T-helper 1 cell treated with Interleukin-12 subunit alpha and Interleukin-12 subunit beta and Interleukin-4 antibody, amounts not matched to agents 30 μg/mL and 1 μg/mL, for 36 hours (primary cell): Measurements from ENCODE around the gene METTL8.
"Not testable (repeated sequence)": the region's sequence is repeated elsewhere in the genome, so short reads cannot be mapped to it uniquely, and the experiment has no call there.

Experiments
- H3K27ac Mint-ChIP-seq: one replicate; pipeline ENCODE4 v1.8.0; 2021; ENCODE audit warnings: mild to moderate bottlenecking, mixed read lengths
- H3K27me3 Mint-ChIP-seq: one replicate; pipeline ENCODE4 v1.8.0; 2021; ENCODE audit warnings: low read depth, mixed read lengths
- H3K36me3 Mint-ChIP-seq: one replicate; pipeline ENCODE4 v1.8.0; 2021; ENCODE audit warnings: low read depth, mixed read lengths
- H3K4me1 Mint-ChIP-seq: one replicate; pipeline ENCODE4 v1.8.0; 2021; ENCODE audit warnings: low read depth, mixed read lengths
- H3K4me3 Mint-ChIP-seq: one replicate; pipeline ENCODE4 v1.8.0; 2021; ENCODE audit warnings: mild to moderate bottlenecking, moderate library complexity, mixed read lengths
- H3K9me3 Mint-ChIP-seq: one replicate; pipeline ENCODE4 v1.8.0; 2021; ENCODE audit warnings: mixed read lengths

METTL8 gene

GRCh38 chr2:171365232-171365631 is 68.6 kb downstream of the METTL8 start:
- H3K4me3 Mint-ChIP-seq: no peak overlapping the region
- H3K27ac Mint-ChIP-seq: no peak overlapping the region
- H3K9me3 Mint-ChIP-seq: peaks cover 22% of the 10 kb centered on the region
- H3K36me3 Mint-ChIP-seq: peaks cover 14% of the 10 kb centered on the region
- no peaks in the 10 kb centered on the region for H3K27me3 Mint-ChIP-seq
- no peaks in the 10 kb centered on the region for H3K4me1 Mint-ChIP-seq

- Mint-ChIP-seq H3K4me1 (no peaks in the 10 kb centered on the region), H3K9me3 (peaks cover 22% of the 10 kb centered on the region), H3K27ac (no peak overlapping the region), H3K36me3 (peaks cover 17% of the 10 kb centered on the region), H3K27me3 (no peaks in the 10 kb centered on the region), H3K4me3 (no peak overlapping the region)
These were observed 71.4 kb downstream of the METTL8 start for GRCh38 chr2:171362396-171362795.

GRCh38 chr2:171360905-171361304 is 72.9 kb downstream of the METTL8 start:
- peaks cover 16% of the 10 kb centered on the region for H3K36me3 Mint-ChIP-seq
- H3K9me3 Mint-ChIP-seq: peaks cover 10% of the 10 kb centered on the region

GRCh38 chr2:171353746-171354145 is 80.0 kb downstream of the METTL8 start:
- peaks cover 28% of the 10 kb centered on the region for H3K9me3 Mint-ChIP-seq
- not testable (repeated sequence) for H3K4me3 Mint-ChIP-seq, H3K4me1 Mint-ChIP-seq, H3K27ac Mint-ChIP-seq, H3K27me3 Mint-ChIP-seq
- peaks cover 13% of the 10 kb centered on the region for H3K36me3 Mint-ChIP-seq

More at GRCh38 chr2:171360905-171361304, 72.9 kb downstream of the METTL8 start:
- Mint-ChIP-seq H3K27ac (no peak overlapping the region), H3K27me3 (no peaks in the 10 kb centered on the region), H3K4me1 (no peaks in the 10 kb centered on the region), H3K4me3 (no peak overlapping the region)

- H3K4me1 Mint-ChIP-seq: peaks cover 14% of the 10 kb centered on the region
- H3K36me3 Mint-ChIP-seq: peaks cover 5% of the 10 kb centered on the region
- H3K9me3 Mint-ChIP-seq: peaks cover 16% of the 10 kb centered on the region
- no peaks in the 10 kb centered on the region for H3K27me3 Mint-ChIP-seq
- no peak overlapping the region for H3K4me3 Mint-ChIP-seq
- H3K27ac Mint-ChIP-seq: no peak overlapping the region
These were observed 85.7 kb downstream of the METTL8 start for GRCh38 chr2:171348056-171348455.

- Mint-ChIP-seq H3K4me3 (no peak overlapping the region), H3K27me3 (no peaks in the 10 kb centered on the region), H3K4me1 (peaks cover 14% of the 10 kb centered on the region), H3K27ac (no peak overlapping the region), H3K36me3 (peaks cover 5% of the 10 kb centered on the region), H3K9me3 (peaks cover 14% of the 10 kb centered on the region)
These were observed 86.2 kb downstream of the METTL8 start for GRCh38 chr2:171347591-171348032.

GRCh38 chr2:171346723-171347557 is 86.8 kb downstream of the METTL8 start:
- Mint-ChIP-seq H3K36me3 (peaks cover 3% of the 10 kb centered on the region), H3K4me3 (no peak overlapping the region), H3K9me3 (peaks cover 12% of the 10 kb centered on the region), H3K27ac (no peak overlapping the region), H3K27me3 (no peaks in the 10 kb centered on the region), H3K4me1 (peaks cover 16% of the 10 kb centered on the region)

- Mint-ChIP-seq H3K27ac (no peak overlapping the region), H3K27me3 (no peaks in the 10 kb centered on the region), H3K4me3 (no peak overlapping the region), H3K9me3 (peaks cover 5% of the 10 kb centered on the region), H3K36me3 (no peaks in the 10 kb centered on the region), H3K4me1 (peaks cover 16% of the 10 kb centered on the region)
These were observed 87.6 kb downstream of the METTL8 start for GRCh38 chr2:171345971-171346722.

GRCh38 chr2:171344182-171344581 is 89.6 kb downstream of the METTL8 start:
- Mint-ChIP-seq H3K36me3 (no peaks in the 10 kb centered on the region), H3K4me3 (no peak overlapping the region), H3K27me3 (no peaks in the 10 kb centered on the region), H3K9me3 (no peaks in the 10 kb centered on the region), H3K4me1 (peaks cover 18% of the 10 kb centered on the region), H3K27ac (no peak overlapping the region)

GRCh38 chr2:171342067-171342413 is 91.8 kb downstream of the METTL8 start:
- Mint-ChIP-seq H3K27ac (no peak overlapping the region), H3K27me3 (no peaks in the 10 kb centered on the region), H3K4me1 (peaks cover 10% of the 10 kb centered on the region), H3K36me3 (no peaks in the 10 kb centered on the region), H3K4me3 (no peak overlapping the region), H3K9me3 (no peaks in the 10 kb centered on the region)

GRCh38 chr2:171341394-171342066 is 92.3 kb downstream of the METTL8 start:
- no peak overlapping the region for H3K4me3 Mint-ChIP-seq
- no peak overlapping the region for H3K27ac Mint-ChIP-seq

GRCh38 chr2:171334946-171335345 is 98.8 kb downstream of the METTL8 start:
- no peaks in the 10 kb centered on the region for H3K9me3 Mint-ChIP-seq
- peaks cover 9% of the 10 kb centered on the region for H3K36me3 Mint-ChIP-seq
- H3K27ac Mint-ChIP-seq: no peak overlapping the region
- H3K4me1 Mint-ChIP-seq: peaks cover 6% of the 10 kb centered on the region
- H3K27me3 Mint-ChIP-seq: no peaks in the 10 kb centered on the region
- no peak overlapping the region for H3K4me3 Mint-ChIP-seq

More at GRCh38 chr2:171341394-171342066, 92.3 kb downstream of the METTL8 start:
- Mint-ChIP-seq H3K9me3 (no peaks in the 10 kb centered on the region), H3K4me1 (peaks cover 8% of the 10 kb centered on the region), H3K36me3 (no peaks in the 10 kb centered on the region), H3K27me3 (no peaks in the 10 kb centered on the region)

- Mint-ChIP-seq H3K4me1 (peaks cover 6% of the 10 kb centered on the region), H3K4me3 (no peak overlapping the region), H3K27ac (no peak overlapping the region)
These were observed 99.6 kb downstream of the METTL8 start for GRCh38 chr2:171334171-171334570.

GRCh38 chr2:171330155-171330956 is 103.4 kb downstream of the METTL8 start:
- Mint-ChIP-seq H3K36me3 (peaks cover 14% of the 10 kb centered on the region), H3K9me3 (no peaks in the 10 kb centered on the region), H3K27me3 (no peaks in the 10 kb centered on the region), H3K4me1 (peaks cover 25% of the 10 kb centered on the region), H3K27ac (no peak overlapping the region), H3K4me3 (no peak overlapping the region)

More at GRCh38 chr2:171334171-171334570, 99.6 kb downstream of the METTL8 start:
- H3K9me3 Mint-ChIP-seq: no peaks in the 10 kb centered on the region
- no peaks in the 10 kb centered on the region for H3K27me3 Mint-ChIP-seq
- peaks cover 11% of the 10 kb centered on the region for H3K36me3 Mint-ChIP-seq
